CD4-positive, alpha-beta T cell treated with Interleukin-21 for 1 hour (primary cell): ENCODE data around the gene SPR.
"Not testable (repeated sequence)": the region's sequence is repeated elsewhere in the genome, so short reads cannot be mapped to it uniquely, and the experiment has no call there.

Experiments
- DNase-seq: peaks from one replicate; pipeline ENCODE4 v3.0.0-alpha.2; 2020

The SPR gene

GRCh38 chr2:72889991-72890390 is 2.8 kb downstream of the SPR start:
- DNase-seq: no peak

- DNase-seq: no peak
These were observed 4.0 kb downstream of the SPR start for GRCh38 chr2:72891091-72891818.

DNA sequence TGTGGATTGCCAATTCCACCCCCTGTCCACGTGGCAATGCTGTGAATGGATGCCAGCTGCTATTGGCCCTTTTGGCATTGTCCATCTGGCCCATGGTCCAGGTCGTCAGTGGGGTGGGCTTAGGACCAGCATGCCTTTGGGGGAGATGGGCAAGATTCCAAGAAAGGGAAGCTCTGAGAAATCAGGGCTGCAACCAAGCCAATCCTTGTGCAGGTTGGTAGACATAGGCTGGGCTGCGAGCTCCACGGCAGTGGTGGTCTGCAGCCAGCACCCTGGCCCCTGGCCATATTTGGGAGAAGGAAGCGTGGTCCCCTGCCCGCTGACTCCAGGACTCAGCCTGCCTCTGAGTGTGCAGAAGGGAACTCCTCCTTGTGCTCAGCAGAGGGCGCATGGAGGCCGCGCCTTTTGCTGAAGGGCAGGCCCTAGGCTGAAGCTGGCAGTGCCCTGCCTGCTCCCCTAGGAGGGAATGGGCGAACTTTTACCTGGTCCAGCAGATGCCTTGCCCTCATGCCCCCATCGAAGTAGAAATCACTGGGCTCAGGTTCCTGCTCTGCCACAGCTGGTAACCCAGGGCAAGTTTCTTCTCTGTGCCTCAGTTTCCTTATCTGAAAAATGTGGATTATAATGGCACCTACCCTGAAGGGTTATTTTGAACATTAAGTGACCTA is 5.4 kb downstream of the SPR start:
- DNase-seq: peak; percentile 60

- DNase-seq: peak; percentile 28
These were observed 6.5 kb downstream of the SPR start for GRCh38 chr2:72893594-72894319.

GRCh38 chr2:72894514-72894913 is 7.3 kb downstream of the SPR start:
- no peak for DNase-seq

DNA sequence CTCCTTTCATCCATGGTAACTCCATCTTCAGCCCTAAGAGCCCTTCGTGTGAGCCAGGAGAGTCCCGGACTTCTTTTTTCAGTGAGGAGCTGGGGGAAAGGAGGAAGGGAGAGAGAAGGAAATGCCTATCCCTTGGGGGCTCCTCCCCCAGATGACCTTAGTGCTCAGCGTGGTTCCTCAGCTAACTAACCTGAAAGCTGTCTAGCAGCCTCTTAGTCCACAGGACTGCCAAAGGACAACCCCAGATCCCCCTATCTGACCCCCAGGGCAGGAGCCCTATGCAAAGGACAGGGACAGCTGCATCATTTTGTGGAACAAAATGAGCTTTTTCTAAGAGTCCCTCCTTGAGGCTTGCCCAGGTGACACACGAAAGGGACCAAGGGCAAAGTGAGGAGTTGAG is 7.9 kb downstream of the SPR start:
- DNase-seq: no peak

- no peak for DNase-seq
These were observed 8.6 kb downstream of the SPR start for GRCh38 chr2:72895759-72896281.

DNA sequence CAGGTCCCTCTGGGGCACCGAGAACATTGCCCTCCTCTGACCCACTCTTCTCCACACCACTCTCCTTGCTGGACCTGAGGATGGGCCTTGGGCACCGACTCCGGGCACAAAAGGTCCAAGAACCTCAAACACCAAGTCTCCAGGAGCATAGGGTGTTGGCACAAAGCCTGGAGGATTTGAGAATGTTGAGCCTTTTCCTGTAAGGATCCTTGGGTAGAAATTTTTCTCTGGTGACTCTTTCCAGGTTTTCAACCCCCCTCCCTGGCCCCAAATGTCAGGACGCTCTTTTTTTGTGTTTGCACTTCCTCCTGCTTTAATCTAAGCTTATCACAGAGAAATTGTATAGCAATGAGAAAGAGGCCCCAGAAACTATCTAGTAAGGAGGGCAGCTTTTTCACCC is 9.2 kb downstream of the SPR start:
- no peak for DNase-seq

GRCh38 chr2:72897785-72898584 is 10.8 kb downstream of the SPR start:
- no peak for DNase-seq

DNA sequence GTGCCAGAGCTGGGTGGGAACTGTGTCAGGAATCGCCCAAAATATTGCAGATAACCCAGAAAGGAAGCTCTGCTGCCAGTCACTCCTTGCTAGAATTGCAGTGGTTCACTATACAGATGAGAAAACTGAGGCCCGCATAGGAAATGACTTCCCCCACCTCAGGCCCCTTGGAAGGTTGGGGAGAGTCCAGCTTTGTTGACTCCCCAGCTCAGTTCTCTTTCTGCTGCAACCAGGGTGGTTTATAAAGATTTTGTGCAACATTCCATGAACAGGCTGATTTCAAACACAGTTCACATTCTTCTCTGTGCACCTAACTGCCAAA is 11.3 kb downstream of the SPR start:
- no peak for DNase-seq

DNA sequence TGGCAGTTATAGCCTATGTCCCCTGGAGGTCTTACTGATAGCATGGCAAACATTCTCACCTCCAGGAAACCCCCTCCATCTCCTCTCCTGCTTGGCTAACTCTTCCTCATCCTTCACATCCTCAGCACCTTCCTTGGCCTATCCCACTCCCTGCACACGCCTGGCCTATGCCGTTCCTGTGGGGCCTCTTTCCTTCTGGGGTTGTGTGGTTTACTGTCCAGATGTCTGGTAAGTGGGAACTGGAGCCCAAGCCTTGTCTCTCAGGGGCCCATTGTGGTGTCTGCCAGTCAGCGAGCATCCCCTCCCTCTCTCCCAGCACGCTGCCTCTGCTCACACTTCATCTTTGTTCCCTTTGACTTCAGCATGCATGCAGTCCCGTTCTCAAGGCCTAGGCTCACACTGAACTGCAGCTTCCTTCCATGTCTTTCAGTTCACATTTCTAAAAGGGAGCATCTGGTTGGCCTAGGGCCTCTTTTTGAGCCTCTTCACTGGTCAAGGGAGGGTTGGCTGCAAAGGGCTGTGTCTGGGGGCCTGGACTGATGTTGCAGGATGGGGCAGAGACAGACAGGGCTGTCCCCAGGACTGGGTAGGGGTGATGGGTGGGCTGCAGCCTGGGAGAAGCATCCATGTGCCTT is 13.1 kb downstream of the SPR start:
- no peak for DNase-seq

GRCh38 chr2:72901426-72901825 is 14.2 kb downstream of the SPR start:
- no peak for DNase-seq

GRCh38 chr2:72907369-72907768 is 20.2 kb downstream of the SPR start:
- DNase-seq: not testable (repeated sequence)

DNA sequence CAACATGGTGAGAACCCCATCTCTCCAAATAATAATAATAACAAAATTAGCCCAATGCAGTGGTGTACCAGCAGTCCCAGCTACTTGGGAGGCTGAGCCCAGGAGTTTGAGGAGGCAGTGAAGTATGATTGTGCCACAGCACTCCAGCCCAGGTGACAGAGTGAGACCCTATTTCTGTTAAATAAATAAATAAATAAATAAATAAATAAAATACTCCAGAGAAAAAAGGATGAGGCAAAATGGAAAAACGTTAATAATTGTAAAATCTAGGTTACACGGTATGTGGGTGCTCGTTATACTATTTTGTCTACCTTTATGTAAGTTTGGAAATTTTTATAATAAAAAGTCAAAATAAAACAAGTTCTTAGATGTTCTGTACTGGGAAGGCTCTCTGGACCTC is 21.5 kb downstream of the SPR start:
- no peak for DNase-seq

GRCh38 chr2:72911256-72911655 is 24.0 kb downstream of the SPR start:
- no peak for DNase-seq

- no peak for DNase-seq
These were observed 26.4 kb downstream of the SPR start for GRCh38 chr2:72913486-72914205.

- DNase-seq: no peak
These were observed 27.0 kb downstream of the SPR start for GRCh38 chr2:72914206-72914559.

- DNase-seq: no peak
These were observed 27.5 kb downstream of the SPR start for GRCh38 chr2:72914589-72915319.

- DNase-seq: no peak
These were observed 28.2 kb downstream of the SPR start for GRCh38 chr2:72915320-72915906.

DNA sequence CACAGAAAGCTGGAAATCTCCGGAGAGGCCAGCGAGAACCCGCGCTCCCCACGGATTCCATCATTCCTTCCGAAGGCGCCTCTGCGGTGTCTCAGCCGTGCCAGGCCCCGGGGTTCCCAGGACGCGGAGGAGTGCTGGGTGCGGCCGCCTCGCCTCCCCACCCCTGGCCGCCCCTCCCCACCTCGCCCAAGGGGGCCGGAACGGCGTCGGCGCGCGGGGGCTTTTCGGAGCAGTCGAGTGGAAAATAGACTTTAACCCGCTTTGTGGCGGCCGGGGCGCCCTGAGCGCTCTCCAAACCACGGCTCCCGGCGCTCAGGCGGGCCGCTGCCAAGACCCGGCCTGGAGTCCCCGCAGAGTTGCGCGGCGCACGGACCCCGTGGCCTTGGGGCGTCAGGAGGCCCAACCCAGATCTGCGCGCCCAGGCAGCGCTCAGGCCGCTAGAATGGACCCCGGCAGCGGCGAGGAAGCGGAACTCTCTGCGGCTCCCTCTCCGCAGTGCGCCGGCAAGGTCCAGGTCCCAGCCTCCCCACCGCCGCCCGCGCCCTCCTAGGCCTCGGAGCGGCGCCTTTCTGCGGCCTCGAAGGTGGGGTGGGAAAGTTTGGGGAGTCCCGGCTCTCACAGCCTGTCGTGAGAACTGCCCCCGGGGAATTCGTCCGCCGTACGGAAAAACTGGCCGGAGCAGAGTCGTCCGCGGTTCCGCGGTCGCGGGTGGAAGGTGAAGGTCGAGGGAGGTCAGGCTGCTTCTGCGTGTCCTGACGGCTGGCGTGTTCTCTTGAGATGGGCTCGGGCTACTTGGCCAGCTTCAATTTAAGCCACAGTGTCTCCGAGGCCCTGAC is 28.9 kb downstream of the SPR start:
- peak; percentile 40 for DNase-seq
